Lower lobe of right lung (tissue), 2 donors: Measurements from ENCODE around the gene HOXB6. TPM values are rescaled to one million over a fixed set of nuclear protein-coding genes. Genes with fewer than 3 reads are reported as not detected.

Experiments
- ATAC-seq, 2 donors: fragments of 200-7000 bp; cut with Tn5 transposase; one replicate each; pipeline ENCODE4 v1.9.1; 2020 to 2022; ENCODE audit warnings: mild to moderate bottlenecking in 2 of 2, moderate library complexity in 2 of 2
- DNase-seq: peaks from one replicate; pipeline ENCODE4 v3.0.0-alpha.2; 2020
- H3K27ac ChIP-seq: fragments of 200-600 bp; one replicate; pipeline ENCODE4 v1.8.0; 2022
- H3K27me3 ChIP-seq: fragments of 200-600 bp; one replicate; pipeline ENCODE4 v1.8.0; 2022; ENCODE audit warnings: low read depth
- H3K36me3 ChIP-seq: fragments of 200-600 bp; one replicate; pipeline ENCODE4 v1.8.0; 2022; ENCODE audit warnings: mild to moderate bottlenecking
- H3K4me1 ChIP-seq: fragments of 200-600 bp; one replicate; pipeline ENCODE4 v1.8.0; 2022
- H3K4me3 ChIP-seq: fragments of 200-600 bp; one replicate; pipeline ENCODE4 v1.8.0; 2022; ENCODE audit warnings: mild to moderate bottlenecking
- H3K9me3 ChIP-seq: fragments of 200-600 bp; one replicate; pipeline ENCODE4 v1.8.0; 2022
- CTCF ChIP-seq: fragments of 200-600 bp; IDR thresholded peaks from one replicate; pipeline ENCODE4 v1.8.0; 2022; ENCODE audit warnings: antibody characterized with exemption, mild to moderate bottlenecking
- intact Hi-C: fragments of 100-400 bp; cut with DNase I; formaldehyde crosslinking; loops from one replicate; pipeline ENCODE4 v1.11.0; 2022
- total RNA-seq: library from RNA; stranded (reverse); fragmentation: NEBNext Ultra II Directional; extraction: Animal tissue kit (Norgen Biotek cat#: 25700); gene quantifications from one replicate; pipeline ENCODE4 v1.2.1, GENCODE V29; 2021
- donor health status: DM: no; HTN: yes; CAD: no; lungs with severe emphysema.

HOXB6 gene
- total RNA-seq, 1 donor from 2014 or later = 4.4 TPM

GRCh38 chr17:48571024-48571818 is 33.6 kb downstream of the HOXB6 start:
- H3K27me3 ChIP-seq = peaks cover 83% of the 10 kb centered on the region
- TF ChIP-seq CTCF = no peak
- no peaks in the 10 kb centered on the region for H3K9me3 ChIP-seq
- ATAC-seq = no peak
- H3K27ac ChIP-seq = peak overlapping the region; percentile 92
- peak overlapping the region; percentile 34 for H3K4me3 ChIP-seq
- H3K36me3 ChIP-seq = no peaks in the 10 kb centered on the region
- intact Hi-C loops = no loop called here
- H3K4me1 ChIP-seq = peaks cover 27% of the 10 kb centered on the region
- DNase-seq = no peak

- intact Hi-C loops = no loop called here
- H3K27me3 ChIP-seq = peaks cover 84% of the 10 kb centered on the region
- TF ChIP-seq CTCF = no peak
- H3K36me3 ChIP-seq = no peaks in the 10 kb centered on the region
- peak overlapping the region; percentile 34 for H3K4me3 ChIP-seq
- peak overlapping the region; percentile 92 for H3K27ac ChIP-seq
- no peaks in the 10 kb centered on the region for H3K9me3 ChIP-seq
- ATAC-seq (no peak), DNase-seq (no peak)
- H3K4me1 ChIP-seq = peaks cover 27% of the 10 kb centered on the region
Measured at GRCh38 chr17:48570325-48571023, 34.3 kb downstream of the HOXB6 start.

GRCh38 chr17:48569674-48570324 is 35.0 kb downstream of the HOXB6 start:
- TF ChIP-seq CTCF = no peak
- Histone ChIP-seq H3K27me3 (peaks cover 84% of the 10 kb centered on the region), H3K4me1 (peaks cover 31% of the 10 kb centered on the region), H3K9me3 (no peaks in the 10 kb centered on the region), H3K36me3 (no peaks in the 10 kb centered on the region), H3K27ac (peak overlapping the region; percentile 92), H3K4me3 (peak overlapping the region; percentile 34)
- ATAC-seq = no peak
- DNase-seq = no peak
- intact Hi-C loops = no loop called here

- peaks cover 31% of the 10 kb centered on the region for H3K4me1 ChIP-seq
- DNase-seq = no peak
Measured at GRCh38 chr17:48569240-48569582, 35.6 kb downstream of the HOXB6 start.

More at GRCh38 chr17:48569240-48569582, 35.6 kb downstream of the HOXB6 start:
- Histone ChIP-seq H3K27ac (peak overlapping the region; percentile 92), H3K27me3 (peaks cover 83% of the 10 kb centered on the region), H3K4me3 (peak overlapping the region; percentile 13), H3K9me3 (no peaks in the 10 kb centered on the region), H3K36me3 (no peaks in the 10 kb centered on the region)
- no peak for TF ChIP-seq CTCF
- intact Hi-C loops = no loop called here
- no peak for ATAC-seq
